Measurements from ENCODE around the gene UBE2Q2. TPM values are rescaled to one million over a fixed set of nuclear protein-coding genes. Genes with fewer than 3 reads are reported as not detected.
"Not testable (repeated sequence)": the region's sequence is repeated elsewhere in the genome, so short reads cannot be mapped to it uniquely, and the experiment has no call there.

The UBE2Q2 gene
- total RNA-seq, 1 donor from 2014 or later: 23.2 TPM

GRCh38 chr15:75850708-75851107 is 7.5 kb downstream of the UBE2Q2 start:
- Mint-ChIP-seq H3K4me3 (no peak overlapping the region), H3K36me3 (ENCODE audit: low read depth) (peaks cover 20% of the 10 kb centered on the region), H3K4me1 (peaks cover 50% of the 10 kb centered on the region), H3K27me3 (no peaks in the 10 kb centered on the region), H3K27ac (no peak overlapping the region), H3K9me3 (no peaks in the 10 kb centered on the region)
- DNase-seq (no peak), ATAC-seq (ENCODE audit: low read depth) (no peak)
- no peak for TF ChIP-seq CTCF (IDR thresholded peaks at IDR 0.05)
- ChIA-PET CTCF (no interaction called here), POLR2A (no interaction called here)
- intact Hi-C loops (cut with micrococcal nuclease): no loop called here

- POLR2A ChIA-PET; intact Hi-C loops (cut with micrococcal nuclease): not testable (repeated sequence)
Observed at GRCh38 chr15:75851566-75851965, 8.3 kb downstream of the UBE2Q2 start.

GRCh38 chr15:75857886-75858285 is 14.6 kb downstream of the UBE2Q2 start:
- ChIA-PET POLR2A (no interaction called here), CTCF (no interaction called here)
- DNase-seq (no peak), ATAC-seq (ENCODE audit: low read depth) (no peak)
- Mint-ChIP-seq H3K4me1 (peaks cover 3% of the 10 kb centered on the region), H3K27me3 (no peaks in the 10 kb centered on the region), H3K27ac (no peak overlapping the region), H3K36me3 (ENCODE audit: low read depth) (peaks cover 45% of the 10 kb centered on the region), H3K4me3 (no peak overlapping the region), H3K9me3 (no peaks in the 10 kb centered on the region)
- intact Hi-C loops (cut with micrococcal nuclease): no loop called here
- no peak for TF ChIP-seq CTCF (IDR thresholded peaks at IDR 0.05)

More at GRCh38 chr15:75851566-75851965, 8.3 kb downstream of the UBE2Q2 start:
- Mint-ChIP-seq H3K4me1 (peaks cover 45% of the 10 kb centered on the region), H3K36me3 (ENCODE audit: low read depth) (peaks cover 20% of the 10 kb centered on the region)
- ATAC-seq (ENCODE audit: low read depth); H3K27ac Mint-ChIP-seq; DNase-seq; H3K9me3 Mint-ChIP-seq; H3K4me3 Mint-ChIP-seq; CTCF ChIA-PET; H3K27me3 Mint-ChIP-seq: not testable (repeated sequence)

- CTCF ChIA-PET: no interaction called here
Observed at GRCh38 chr15:75861750-75862402, 18.6 kb downstream of the UBE2Q2 start.

GRCh38 chr15:75862796-75863195 is 19.5 kb downstream of the UBE2Q2 start:
- H3K4me1 Mint-ChIP-seq: peaks cover 22% of the 10 kb centered on the region
- H3K27ac Mint-ChIP-seq: no peak overlapping the region
- H3K9me3 Mint-ChIP-seq: no peaks in the 10 kb centered on the region
- ATAC-seq (ENCODE audit: low read depth) (no peak), DNase-seq (no peak)
- POLR2A ChIA-PET: no interaction called here
- CTCF ChIA-PET: no interaction called here
- intact Hi-C loops (cut with micrococcal nuclease): no loop called here
- H3K36me3 Mint-ChIP-seq (ENCODE audit: low read depth): peaks cover 47% of the 10 kb centered on the region
- no peak for TF ChIP-seq CTCF (IDR thresholded peaks at IDR 0.05)
- no peak overlapping the region for H3K4me3 Mint-ChIP-seq
- no peaks in the 10 kb centered on the region for H3K27me3 Mint-ChIP-seq

More at GRCh38 chr15:75861750-75862402, 18.6 kb downstream of the UBE2Q2 start:
- TF ChIP-seq CTCF (IDR thresholded peaks at IDR 0.05): no peak
- Mint-ChIP-seq H3K27me3 (no peaks in the 10 kb centered on the region), H3K4me1 (peaks cover 13% of the 10 kb centered on the region), H3K9me3 (no peaks in the 10 kb centered on the region), H3K4me3 (no peak overlapping the region), H3K27ac (no peak overlapping the region), H3K36me3 (ENCODE audit: low read depth) (peaks cover 49% of the 10 kb centered on the region)
- POLR2A ChIA-PET: interaction anchor here (0.7 kb wide), 1 partner anchor 236 kb away, joined by 3 read pairs; the partner anchor contains the start of gene SNUPN
- no peak for ATAC-seq (ENCODE audit: low read depth)
- DNase-seq: no peak
- intact Hi-C loops (cut with micrococcal nuclease): no loop called here
